SK-N-SH (cell line): ENCODE results near the gene EXOC7.

ENCODE experiments used
- EP300 ChIP-seq, 2 experiments: IDR thresholded peaks; 2 replicates each; pipeline versions ENCODE4 v1.4.0 to v1.6.1; 2012; ENCODE audit warnings: borderline replicate concordance in 1 of 2, low read depth in 1 of 2, low read length in 1 of 2
- MEF2A ChIP-seq: IDR thresholded peaks from 2 replicates; pipeline ENCODE4 v1.4.0; 2012; ENCODE audit warnings: low read depth, borderline replicate concordance

- TF ChIP-seq EP300 (IDR thresholded peaks at IDR 0.05; ENCODE audit: borderline replicate concordance in 1 of 2, low read depth in 1 of 2, low read length in 1 of 2) (no peak), MEF2A (no peak)
Measured at GRCh38 chr17:76053246-76054111, 50.1 kb downstream of the EXOC7 start.
